ENCODE measurements around the gene VPS4A.
A peak's percentile ranks its signal among the peaks of the same experiment; 100 is the strongest.
"Not testable (repeated sequence)": the region's sequence is repeated elsewhere in the genome, so short reads cannot be mapped to it uniquely, and the experiment has no call there.

VPS4A gene

GRCh38 chr16:69327585-69328310, 16.6 kb downstream of the VPS4A start:
- no peak for DNase-seq (ENCODE audit: low read depth)

- no peak for DNase-seq (ENCODE audit: low read depth)
Observed at GRCh38 chr16:69328854-69329316, 17.7 kb downstream of the VPS4A start.

- DNase-seq (ENCODE audit: low read depth): no peak
Observed at GRCh38 chr16:69329369-69330285, 18.5 kb downstream of the VPS4A start.

- peak; percentile 55 for DNase-seq (ENCODE audit: low read depth)
Observed at GRCh38 chr16:69330286-69331109, 19.3 kb downstream of the VPS4A start, which contains the start of gene PDF. TSS of gene PDF (minus strand) at chr16:69330588. CDS start at chr16:69330570, 18 bp downstream.

GRCh38 chr16:69334696-69335095, 23.5 kb downstream of the VPS4A start:
- no peak for DNase-seq (ENCODE audit: low read depth)

- no peak for DNase-seq (ENCODE audit: low read depth)
Observed at GRCh38 chr16:69338557-69339288, 27.6 kb downstream of the VPS4A start.

GRCh38 chr16:69339289-69340094, 28.3 kb downstream of the VPS4A start, which contains the start of the genes COG8 and NIP7:
TSS of gene COG8 (minus strand) at chr16:69339564. CDS start at chr16:69339552, 12 bp downstream.
TSS of gene NIP7 (plus strand) at chr16:69339772. CDS start at chr16:69339830, 58 bp downstream.
- DNase-seq (ENCODE audit: low read depth): peak; percentile 94

GRCh38 chr16:69340095-69340644, 29.0 kb downstream of the VPS4A start:
- DNase-seq (ENCODE audit: low read depth): no peak

- no peak for DNase-seq (ENCODE audit: low read depth)
Observed at GRCh38 chr16:69344171-69344570, 33.0 kb downstream of the VPS4A start.

- no peak for DNase-seq (ENCODE audit: low read depth)
Observed at GRCh38 chr16:69345923-69346322, 34.8 kb downstream of the VPS4A start.

GRCh38 chr16:69346683-69347082, 35.5 kb downstream of the VPS4A start:
- DNase-seq (ENCODE audit: low read depth): no peak

GRCh38 chr16:69348222-69348621, 37.1 kb downstream of the VPS4A start:
- DNase-seq (ENCODE audit: low read depth): no peak

GRCh38 chr16:69349536-69349935, 38.4 kb downstream of the VPS4A start:
- no peak for DNase-seq (ENCODE audit: low read depth)

GRCh38 chr16:69350536-69351133, 39.5 kb downstream of the VPS4A start:
- DNase-seq (ENCODE audit: low read depth): no peak

GRCh38 chr16:69351309-69352027, 40.3 kb downstream of the VPS4A start, which contains the start of gene TMED6:
TSS of gene TMED6 (minus strand) at chr16:69351786. CDS start at chr16:69351753, 33 bp downstream.
- no peak for DNase-seq (ENCODE audit: low read depth)

GRCh38 chr16:69360070-69360469, 48.9 kb downstream of the VPS4A start:
- DNase-seq (ENCODE audit: low read depth): not testable (repeated sequence)

GRCh38 chr16:69363281-69363717, 52.1 kb downstream of the VPS4A start:
- DNase-seq (ENCODE audit: low read depth): no peak

GRCh38 chr16:69364088-69364487, 52.9 kb downstream of the VPS4A start:
- no peak for DNase-seq (ENCODE audit: low read depth)

GRCh38 chr16:69365901-69366300, 54.8 kb downstream of the VPS4A start:
- no peak for DNase-seq (ENCODE audit: low read depth)
